Ramos (cell line): Measurements from ENCODE around the gene TRIM39.
"Not testable (repeated sequence)": the region's sequence is repeated elsewhere in the genome, so short reads cannot be mapped to it uniquely, and the experiment has no call there.

Experiments used
- in situ Hi-C: fragments of 300-500 bp; cut with MboI; formaldehyde crosslinking; loops from one replicate; pipeline ENCODE4 v1.14.3; 2022; ENCODE audit warnings: low sequenced_read_pairs; ENCODE audit not compliant: unreplicated experiment

Gene TRIM39

DNA sequence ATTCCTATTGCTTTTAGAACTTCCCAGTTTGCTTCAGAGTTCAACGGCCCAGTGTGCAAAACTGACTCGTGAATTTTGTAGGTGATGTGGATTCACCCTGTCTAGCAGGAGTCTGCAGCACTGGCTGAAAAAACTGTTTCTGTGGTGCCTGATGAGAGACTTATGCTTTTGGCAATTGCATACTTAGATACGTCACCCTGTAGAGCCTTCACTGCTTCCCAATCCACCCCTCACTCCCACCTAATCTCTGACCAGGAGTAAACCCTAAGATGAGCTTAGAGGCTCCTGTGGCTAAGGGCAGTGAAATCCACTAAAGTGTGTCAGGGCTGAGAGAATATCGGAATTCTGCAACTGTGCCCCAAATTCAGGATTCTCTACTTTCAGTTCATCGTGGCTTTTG lies 32.5 kb downstream of the TRIM39 start:
- in situ Hi-C loops, result no loop called here

DNA sequence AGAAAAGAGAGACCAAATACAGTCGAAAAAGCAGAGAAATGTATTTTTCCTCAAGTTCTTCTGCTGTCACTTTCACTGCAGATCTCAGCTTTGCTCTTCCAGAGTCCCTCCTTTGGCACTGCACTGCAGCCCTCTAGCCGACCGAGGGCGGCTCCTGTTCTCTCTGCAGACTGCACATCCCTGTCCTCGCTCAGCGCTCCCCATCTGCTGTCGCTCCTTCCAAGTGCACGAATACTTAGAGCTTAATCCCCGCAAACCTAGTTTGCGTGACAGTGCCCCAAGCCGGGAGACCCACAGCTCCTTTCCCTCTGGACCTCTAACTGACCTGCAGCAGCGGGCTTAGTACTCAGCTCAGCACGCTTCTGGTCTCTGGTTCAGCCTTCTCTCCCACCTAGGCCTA lies 33.4 kb downstream of the TRIM39 start:
- in situ Hi-C loops, result no loop called here

DNA sequence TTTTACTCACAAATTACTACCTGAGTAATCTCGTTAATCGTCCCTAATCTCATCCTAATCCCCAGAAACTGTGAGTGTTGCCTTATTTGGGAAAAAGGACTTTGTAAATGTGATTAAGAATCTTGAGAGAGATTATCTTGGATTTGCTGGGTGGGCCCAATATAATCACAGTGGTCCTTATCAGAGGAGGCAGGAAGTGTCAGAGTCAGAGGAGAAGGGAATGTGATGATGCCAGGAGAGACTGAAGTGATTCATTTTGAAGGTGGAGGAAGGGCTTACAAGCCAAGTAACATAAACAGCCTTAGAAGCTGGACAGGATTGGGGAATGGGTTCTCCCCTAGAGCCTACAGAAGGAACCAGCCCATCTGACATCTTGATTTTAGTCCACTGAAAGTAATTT lies 34.9 kb downstream of the TRIM39 start:
- in situ Hi-C loops, result no loop called here

DNA sequence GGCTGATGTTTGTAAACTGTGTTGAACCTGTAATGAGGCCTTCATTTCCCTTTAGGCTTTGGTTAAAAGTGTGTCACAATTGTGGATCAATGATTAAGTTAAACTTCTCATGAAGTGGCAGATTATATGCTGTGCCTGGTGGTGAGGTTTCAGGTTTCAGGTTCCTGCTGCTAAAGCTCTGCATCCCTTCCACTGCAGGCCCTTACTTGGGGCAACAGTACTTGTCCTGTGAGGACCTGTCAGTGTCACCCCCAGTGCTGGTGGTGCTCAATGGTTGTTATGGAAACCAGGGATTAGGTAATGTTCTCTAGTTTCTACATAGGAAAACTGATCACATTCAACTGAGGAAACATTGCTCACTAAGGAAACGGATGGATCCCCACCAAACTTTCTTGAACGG lies 36.7 kb downstream of the TRIM39 start:
- in situ Hi-C loops, result no loop called here

DNA sequence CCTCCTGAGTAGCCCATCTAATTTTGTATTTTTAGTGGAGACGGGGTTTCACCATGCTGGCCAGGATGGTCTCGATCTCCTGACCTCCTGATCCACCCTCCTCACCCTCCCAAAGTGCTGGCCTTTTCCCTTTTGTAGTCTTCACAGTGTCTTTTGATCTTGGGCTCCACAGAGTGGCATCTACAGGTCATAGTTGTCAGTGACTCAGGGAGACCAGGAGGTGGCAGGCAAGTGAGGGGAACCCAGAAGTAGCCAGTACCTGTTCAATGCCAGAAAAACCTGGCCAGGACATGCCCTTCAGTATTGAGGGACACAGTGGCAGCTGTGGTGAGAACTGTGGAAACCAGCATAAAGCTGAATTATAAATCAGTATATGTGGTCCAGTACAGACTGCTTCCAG lies 37.9 kb downstream of the TRIM39 start:
- in situ Hi-C loops, result no loop called here

DNA sequence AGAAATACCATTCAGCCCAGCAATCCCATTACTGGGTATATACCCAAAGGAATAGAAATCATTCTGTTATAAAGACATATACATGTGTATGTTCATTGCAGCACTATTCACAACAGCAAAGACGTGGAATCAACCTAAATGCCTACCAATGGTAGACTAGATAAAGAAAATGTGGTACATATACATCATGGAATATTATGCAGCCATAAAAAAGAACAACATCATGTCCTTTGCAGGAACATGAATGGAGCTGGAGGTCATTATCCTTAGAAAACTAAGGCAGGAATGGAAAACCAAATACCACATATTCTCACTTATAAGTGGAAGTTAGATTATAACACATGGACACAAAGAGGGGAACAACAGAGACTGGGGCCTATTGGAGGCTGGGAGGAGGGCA lies 42.6 kb downstream of the TRIM39 start:
- in situ Hi-C loops, result not testable (repeated sequence)

DNA sequence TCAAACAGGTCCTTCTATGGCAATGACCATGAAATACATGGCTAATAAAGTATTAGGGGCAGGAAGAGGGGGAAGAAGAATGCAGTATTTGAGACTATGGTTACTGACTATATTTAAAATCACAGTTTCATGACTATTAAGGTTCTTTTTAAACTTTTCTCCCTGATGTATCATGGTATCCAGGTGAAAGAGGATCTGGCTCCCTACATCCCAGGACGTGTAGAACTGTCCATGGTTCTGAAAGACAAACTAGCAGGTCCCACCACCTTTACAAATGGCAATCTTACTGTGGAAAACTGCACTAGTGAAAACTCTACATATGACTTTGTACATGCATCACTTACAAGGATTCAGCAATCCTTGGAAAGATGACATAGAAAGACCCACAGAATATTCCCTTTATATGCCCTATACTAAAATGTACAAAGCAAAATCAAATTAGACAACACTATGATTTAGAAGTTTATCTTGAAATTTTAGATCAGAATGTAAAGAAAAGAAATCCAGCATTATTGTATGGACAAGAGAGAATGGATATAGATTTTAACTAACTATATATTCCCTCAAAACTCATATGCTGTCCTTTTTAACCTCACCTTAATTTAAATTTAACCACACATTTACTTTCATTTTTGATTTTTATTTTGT lies 51.7 kb downstream of the TRIM39 start:
- in situ Hi-C loops, result no loop called here

DNA sequence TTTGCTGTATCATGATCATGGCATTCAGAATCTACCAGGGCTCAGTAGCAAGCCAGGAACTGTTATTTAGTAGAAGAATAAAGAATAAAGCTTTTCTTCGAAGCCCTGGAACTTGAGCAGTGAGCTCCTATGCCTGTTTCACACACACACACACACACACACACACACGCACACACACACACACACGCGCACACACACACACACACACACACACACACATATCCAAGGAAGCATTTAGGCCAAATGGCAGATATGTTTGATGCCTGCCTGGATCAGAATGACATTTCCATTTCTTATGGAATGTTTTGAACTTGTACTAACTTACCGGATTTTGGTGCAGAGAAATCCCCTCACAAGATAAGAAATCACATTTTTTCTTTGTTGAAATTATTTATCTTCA lies 53.7 kb downstream of the TRIM39 start:
- in situ Hi-C loops, result no loop called here

DNA sequence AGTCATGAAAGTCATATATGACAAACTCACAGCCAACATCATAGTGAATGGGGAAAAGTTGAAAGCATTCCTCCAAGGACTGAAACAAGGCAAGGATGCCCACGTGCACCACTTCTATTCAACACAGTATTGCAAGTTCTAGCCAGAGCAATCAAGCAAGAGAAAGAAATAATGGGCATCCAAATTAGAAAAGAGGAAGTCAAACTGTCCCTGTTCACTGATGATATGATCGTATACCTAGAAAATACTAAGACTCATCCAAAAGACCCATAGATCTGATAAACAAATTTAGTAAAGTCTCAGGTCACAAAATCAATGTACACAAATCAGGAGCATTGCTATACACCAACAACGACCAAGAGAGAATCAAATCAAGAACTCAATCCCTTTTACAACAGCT lies 59.4 kb downstream of the TRIM39 start:
- in situ Hi-C loops, result no loop called here

DNA sequence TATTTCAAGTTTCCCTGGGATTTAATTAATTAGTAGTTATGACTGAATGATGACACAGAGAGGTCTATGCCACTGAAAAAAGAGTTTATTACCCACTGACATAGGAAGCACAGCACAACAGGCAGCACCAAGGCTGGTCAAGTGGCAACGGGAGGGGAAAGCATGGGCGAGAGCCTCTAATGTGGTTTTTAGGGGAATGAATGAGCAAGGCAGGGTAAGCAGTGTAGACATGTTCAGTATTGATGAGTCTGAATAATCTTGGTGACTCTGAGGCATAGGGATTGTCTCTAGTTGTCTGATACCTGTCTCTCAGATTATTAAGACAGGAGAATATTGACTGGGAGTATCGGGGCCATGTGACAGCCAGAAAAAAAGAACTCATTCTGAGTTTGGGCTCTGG lies 64.5 kb downstream of the TRIM39 start:
- in situ Hi-C loops, result no loop called here
